Peyer's patch (tissue), 4 donors: ENCODE data around the gene PROK1. TPM values are rescaled to one million over a fixed set of nuclear protein-coding genes. Genes with fewer than 3 reads are reported as not detected.

Source experiments
- DNase-seq, 3 donors: peaks; one replicate each; pipeline ENCODE4 v3.0.0-alpha.2; 2017 to 2019
- H3K27ac ChIP-seq, 4 donors: fragments of 200-600 bp; sonication (generic); one replicate each; pipeline ENCODE4 v1.5.1; 2016 to 2019
- H3K27me3 ChIP-seq, 2 donors: fragments of 200-600 bp; sonication (generic); one replicate each; pipeline ENCODE4 v1.5.1; 2019
- H3K36me3 ChIP-seq, 3 donors: fragments of 200-600 bp; sonication (generic); one replicate each; pipeline ENCODE4 v1.5.1; 2016 to 2019
- H3K4me1 ChIP-seq, 4 donors: fragments of 200-600 bp; sonication (generic); one replicate each; pipeline ENCODE4 v1.5.1; 2016 to 2019
- H3K4me3 ChIP-seq, 4 donors: fragments of 200-600 bp; sonication (generic); 1 replicate in 3 of 4; 2 replicates in 1 of 4; pipeline ENCODE4 v1.5.1; 2016 to 2019; ENCODE audit warnings: mild to moderate bottlenecking in 1 of 4
- H3K9me3 ChIP-seq, 4 donors: fragments of 200-600 bp; sonication (generic); one replicate each; pipeline ENCODE4 v1.5.1; 2016 to 2019; ENCODE audit warnings: mild to moderate bottlenecking in 1 of 4
- POLR2A ChIP-seq, 2 donors: fragments of 450-650 bp; IDR thresholded peaks; one replicate each; pipeline ENCODE4 v1.5.1; 2017; ENCODE audit warnings: antibody characterized with exemption in 2 of 2, mild to moderate bottlenecking in 2 of 2, moderate library complexity in 2 of 2
- total RNA-seq, 4 donors: library from RNA; depleted of rRNA; stranded (reverse); fragments of >200 nt; gene quantifications; one replicate each; pipeline ENCODE4 v1.1.0, GENCODE V29; 2016
- TF ChIP-seq, protein P1 (sequence below), 6 experiments: fragments of 450-650 bp in 4 of 6; fragments of 200-600 bp in 2 of 6; sonication (generic) in 1 of 6; IDR thresholded peaks; one replicate each; pipeline ENCODE4 v1.5.1; 2017 to 2019; ENCODE audit warnings: antibody characterized with exemption in 6 of 6, mild to moderate bottlenecking in 3 of 6, moderate library complexity in 1 of 6

Gene PROK1
- total RNA-seq, 4 donors from 2014 or later: not detected

DNA sequence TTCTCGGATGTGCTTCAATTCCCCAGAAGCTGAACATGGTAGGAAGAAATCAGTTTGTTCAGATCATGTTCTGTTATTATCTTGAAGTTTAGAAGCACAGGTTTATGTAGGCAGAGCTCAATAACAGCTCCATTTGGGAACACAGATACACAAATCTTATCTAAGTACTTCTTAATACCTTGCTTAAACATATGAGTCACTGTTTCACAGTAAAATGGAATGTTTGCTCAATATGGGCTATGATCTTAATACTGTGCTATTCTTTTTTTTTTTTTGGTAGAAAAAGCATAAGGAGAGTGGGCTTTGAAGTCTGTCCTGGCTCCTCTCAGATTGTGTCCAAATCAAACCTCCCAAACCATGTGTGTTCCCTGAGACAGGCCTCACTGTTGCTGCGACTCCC, 13.4 kb downstream of the PROK1 start:
- TF ChIP-seq, protein P1, sequence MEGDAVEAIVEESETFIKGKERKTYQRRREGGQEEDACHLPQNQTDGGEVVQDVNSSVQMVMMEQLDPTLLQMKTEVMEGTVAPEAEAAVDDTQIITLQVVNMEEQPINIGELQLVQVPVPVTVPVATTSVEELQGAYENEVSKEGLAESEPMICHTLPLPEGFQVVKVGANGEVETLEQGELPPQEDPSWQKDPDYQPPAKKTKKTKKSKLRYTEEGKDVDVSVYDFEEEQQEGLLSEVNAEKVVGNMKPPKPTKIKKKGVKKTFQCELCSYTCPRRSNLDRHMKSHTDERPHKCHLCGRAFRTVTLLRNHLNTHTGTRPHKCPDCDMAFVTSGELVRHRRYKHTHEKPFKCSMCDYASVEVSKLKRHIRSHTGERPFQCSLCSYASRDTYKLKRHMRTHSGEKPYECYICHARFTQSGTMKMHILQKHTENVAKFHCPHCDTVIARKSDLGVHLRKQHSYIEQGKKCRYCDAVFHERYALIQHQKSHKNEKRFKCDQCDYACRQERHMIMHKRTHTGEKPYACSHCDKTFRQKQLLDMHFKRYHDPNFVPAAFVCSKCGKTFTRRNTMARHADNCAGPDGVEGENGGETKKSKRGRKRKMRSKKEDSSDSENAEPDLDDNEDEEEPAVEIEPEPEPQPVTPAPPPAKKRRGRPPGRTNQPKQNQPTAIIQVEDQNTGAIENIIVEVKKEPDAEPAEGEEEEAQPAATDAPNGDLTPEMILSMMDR (IDR thresholded peaks at IDR 0.05): no peak
- no peak for TF ChIP-seq POLR2A (IDR thresholded peaks at IDR 0.05)
- Histone ChIP-seq H3K9me3 (no peaks in the 10 kb centered on the region), H3K4me1 (no peaks in the 10 kb centered on the region), H3K27me3 (no peaks in the 10 kb centered on the region), H3K4me3 (no peak overlapping the region), H3K27ac (no peak overlapping the region), H3K36me3 (no peaks in the 10 kb centered on the region)
- DNase-seq: no peak

DNA sequence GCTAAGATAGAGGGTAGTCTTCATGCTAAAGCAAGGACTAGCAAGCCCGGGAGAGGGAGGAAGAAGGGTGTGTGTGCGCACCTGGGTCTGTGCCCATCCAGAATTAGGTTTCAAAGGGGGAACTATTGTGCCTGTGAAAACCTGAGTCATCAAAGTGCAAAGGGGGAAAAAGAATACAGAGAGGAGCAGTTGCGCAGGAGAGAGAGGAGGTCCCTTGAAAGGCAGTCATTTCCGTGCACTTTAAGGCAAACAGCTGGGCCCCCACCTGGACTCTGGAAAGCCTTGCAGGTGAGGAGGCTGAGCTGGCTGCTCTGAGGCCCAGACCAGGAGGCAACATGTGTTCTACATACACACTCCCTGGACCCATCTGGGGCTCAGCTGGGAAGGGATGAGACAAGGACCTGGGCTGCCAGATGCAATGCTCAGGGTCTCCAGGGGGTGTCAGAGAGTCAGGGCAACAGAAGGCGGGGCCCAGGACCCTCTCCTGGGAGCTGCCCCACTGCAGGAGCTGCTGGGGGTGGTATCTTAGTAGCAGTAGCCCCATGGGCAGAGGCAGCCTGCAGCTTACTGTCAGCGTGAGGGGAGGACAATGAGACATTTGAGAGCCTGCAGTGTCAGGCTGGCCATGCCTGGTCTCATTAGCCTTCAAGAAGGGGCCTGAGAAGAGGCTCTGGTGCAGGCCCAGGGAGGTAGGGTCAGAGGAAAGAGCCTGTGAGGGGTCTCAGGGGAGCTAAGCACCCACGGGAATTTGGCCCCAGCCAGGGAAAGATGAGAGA, 14.3 kb downstream of the PROK1 start:
- no peaks in the 10 kb centered on the region for H3K4me1 ChIP-seq
- TF ChIP-seq, protein P1 (IDR thresholded peaks at IDR 0.05): no peak
- no peak for TF ChIP-seq POLR2A (IDR thresholded peaks at IDR 0.05)
- no peaks in the 10 kb centered on the region for H3K9me3 ChIP-seq
- no peaks in the 10 kb centered on the region for H3K36me3 ChIP-seq
- H3K27ac ChIP-seq: no peak overlapping the region
- DNase-seq: no peak
- H3K27me3 ChIP-seq: no peaks in the 10 kb centered on the region
- no peak overlapping the region for H3K4me3 ChIP-seq

DNA sequence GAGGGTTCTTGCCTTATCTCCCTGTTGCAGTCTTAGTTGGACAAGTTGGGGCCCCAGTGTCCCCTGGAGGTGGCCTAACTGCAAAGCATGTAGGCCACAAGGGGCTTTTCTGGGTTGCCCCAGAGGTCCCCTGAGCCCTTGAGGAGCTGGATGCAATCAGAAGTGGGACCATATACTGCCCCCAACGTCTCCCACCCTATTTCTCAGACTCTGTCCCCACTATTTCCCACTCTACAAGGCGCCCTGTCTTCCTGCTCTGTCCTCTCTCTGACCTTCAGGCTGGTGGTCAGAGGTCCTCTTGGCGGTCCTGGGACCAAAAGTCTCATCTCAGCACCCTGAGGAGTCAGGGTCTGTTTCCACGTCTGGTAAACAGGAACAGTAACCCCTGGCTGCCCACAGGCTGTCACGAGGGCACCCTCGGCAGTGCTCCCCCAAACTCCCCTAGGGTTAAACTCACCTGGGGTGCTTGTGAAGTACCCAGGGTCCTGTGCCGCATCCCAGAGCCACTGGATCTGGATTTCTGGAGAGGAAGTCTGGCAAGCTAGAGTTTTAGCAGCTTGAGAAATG, 14.9 kb downstream of the PROK1 start:
- no peaks in the 10 kb centered on the region for H3K9me3 ChIP-seq
- no peaks in the 10 kb centered on the region for H3K36me3 ChIP-seq
- DNase-seq: no peak
- H3K4me1 ChIP-seq: no peaks in the 10 kb centered on the region
- H3K27me3 ChIP-seq: no peaks in the 10 kb centered on the region
- no peak overlapping the region for H3K4me3 ChIP-seq
- no peak overlapping the region for H3K27ac ChIP-seq
- TF ChIP-seq, protein P1 (IDR thresholded peaks at IDR 0.05): no peak
- no peak for TF ChIP-seq POLR2A (IDR thresholded peaks at IDR 0.05)

DNA sequence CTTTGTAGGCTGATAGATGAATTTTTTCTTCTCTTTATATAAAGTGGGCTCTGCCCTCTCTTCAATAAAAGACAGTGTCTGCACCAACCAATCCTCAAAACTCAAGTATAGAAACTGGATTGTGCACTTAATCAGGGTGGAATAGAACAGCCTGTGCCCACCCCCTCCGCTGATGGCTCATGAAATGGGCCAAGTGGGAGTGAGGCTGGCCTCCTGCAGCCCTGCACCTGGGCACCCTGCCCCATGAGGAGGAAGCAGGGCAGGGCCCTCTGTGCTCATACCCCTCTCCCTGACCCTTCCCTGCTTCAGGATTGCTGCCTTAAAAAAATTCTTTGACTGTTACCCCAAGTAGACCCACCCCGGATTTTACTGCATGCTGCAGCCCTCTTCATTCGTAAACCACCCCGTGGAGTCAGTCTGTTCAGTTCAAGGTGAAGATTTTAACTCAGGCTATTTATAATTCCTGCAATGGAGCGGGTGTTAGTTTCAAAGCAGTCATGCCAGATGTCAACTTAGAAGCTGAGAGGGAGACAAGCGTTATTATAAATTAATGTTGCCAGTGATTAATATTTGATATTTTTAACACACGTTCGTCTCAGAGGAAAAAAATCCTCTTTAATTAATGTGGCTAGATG, 15.8 kb downstream of the PROK1 start:
- Histone ChIP-seq H3K4me1 (no peaks in the 10 kb centered on the region), H3K36me3 (no peaks in the 10 kb centered on the region), H3K4me3 (no peak overlapping the region), H3K27ac (no peak overlapping the region), H3K27me3 (no peaks in the 10 kb centered on the region), H3K9me3 (no peaks in the 10 kb centered on the region)
- no peak for DNase-seq
- TF ChIP-seq POLR2A (IDR thresholded peaks at IDR 0.05): no peak
- TF ChIP-seq, protein P1 (IDR thresholded peaks at IDR 0.05): no peak

DNA sequence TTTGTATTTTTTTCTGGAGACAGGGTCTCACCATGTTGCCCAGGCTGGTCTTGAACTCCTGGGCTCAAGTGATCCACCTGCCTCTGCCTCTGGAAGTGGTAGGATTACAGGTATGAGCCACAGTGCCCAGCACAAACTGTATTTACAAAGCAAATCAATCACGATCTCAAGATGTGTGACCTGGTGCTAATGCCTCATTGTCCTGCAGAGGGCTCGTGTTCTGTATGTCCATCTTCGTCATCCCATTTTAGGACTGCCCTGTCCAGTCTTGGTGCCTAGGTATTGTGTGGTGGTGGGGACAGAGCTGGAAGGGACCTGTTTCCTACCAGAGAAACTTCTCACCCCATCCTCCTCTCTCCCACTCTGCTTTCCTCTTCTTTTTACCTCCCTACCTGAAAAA, 20.2 kb downstream of the PROK1 start:
- DNase-seq: no peak
- no peaks in the 10 kb centered on the region for H3K4me1 ChIP-seq
- no peak for TF ChIP-seq POLR2A (IDR thresholded peaks at IDR 0.05)
- TF ChIP-seq, protein P1 (IDR thresholded peaks at IDR 0.05): no peak

More for the DNA sequence above, 20.2 kb downstream of the PROK1 start:
- Histone ChIP-seq H3K27me3 (no peaks in the 10 kb centered on the region), H3K4me3 (no peak overlapping the region), H3K36me3 (no peaks in the 10 kb centered on the region), H3K27ac (no peak overlapping the region), H3K9me3 (no peaks in the 10 kb centered on the region)
